Adrenal gland (tissue), 12 donors: ENCODE measurements around the gene OR10H2. TPM values are rescaled to one million over a fixed set of nuclear protein-coding genes. Genes with fewer than 3 reads are reported as not detected.

Source experiments
- DNase-seq, 7 donors: peaks; one replicate each; pipeline ENCODE4 v3.0.0-alpha.2; 2019 to 2020
- H3K27ac ChIP-seq, 5 donors: fragments of 200-600 bp; sonication (generic) in 4 of 5; 1 replicate in 3 of 5; 2 replicates in 2 of 5; pipeline versions ENCODE4 v1.5.1 to v1.8.0; 2016 to 2020; ENCODE audit warnings: mild to moderate bottlenecking in 1 of 5
- H3K27me3 ChIP-seq: fragments of 200-600 bp; 2 replicates; pipeline ENCODE4 v1.8.0; 2021
- H3K36me3 ChIP-seq, 2 donors: fragments of 200-600 bp; replicated peaks in 1 of 2; 1 replicate in 1 of 2; 2 replicates in 1 of 2; pipeline versions ENCODE4 v1.5.1 to v1.8.0; 2018 to 2022
- H3K4me1 ChIP-seq, 2 donors: fragments of 200-600 bp; replicated peaks in 1 of 2; 1 replicate in 1 of 2; 2 replicates in 1 of 2; pipeline versions ENCODE4 v1.5.1 to v1.8.0; 2018 to 2021
- H3K4me3 ChIP-seq, 4 donors: fragments of 200-600 bp; sonication (generic) in 3 of 4; one replicate each; pipeline ENCODE4 v1.5.1; 2016 to 2018
- H3K9me3 ChIP-seq, 3 donors: fragments of 200-600 bp; sonication (generic) in 1 of 3; replicated peaks in 1 of 3; 1 replicate in 2 of 3; 2 replicates in 1 of 3; pipeline versions ENCODE4 v1.5.1 to v1.8.0; 2016 to 2021
- CTCF ChIP-seq, 6 experiments: fragments of 450-650 bp in 4 of 6; fragments of 200-600 bp in 2 of 6; sonication (generic) in 1 of 6; IDR thresholded peaks; 1 replicate in 5 of 6; 2 replicates in 1 of 6; pipeline versions ENCODE4 v1.5.1 to v1.8.0; 2016 to 2021; ENCODE audit warnings: antibody characterized with exemption in 6 of 6, mild to moderate bottlenecking in 2 of 6, moderate library complexity in 1 of 6
- POLR2A ChIP-seq, 2 donors: fragments of 450-650 bp; IDR thresholded peaks; one replicate each; pipeline ENCODE4 v1.6.1; 2017; ENCODE audit warnings: antibody characterized with exemption in 2 of 2, mild to moderate bottlenecking in 2 of 2, moderate library complexity in 1 of 2
- WGBS, 4 donors: extraction: QIAGEN DNeasy Blood & Tissue Kit in 2 of 4; methylation state at CpG; one replicate each; pipeline versions ENCODE4 v1.1.5 to v1.1.7; 2013 to 2017; 5-methylcytosine and 5-hydroxymethylcytosine counted together
- intact Hi-C, 2 donors: fragments of 100-400 bp; cut with DNase I; formaldehyde crosslinking; loops; one replicate each; pipeline versions ENCODE4 v1.14.1 to v1.15.0; 2022 to 2023
- polyA plus RNA-seq, 3 donors: library from polyadenylated mRNA; stranded (reverse); fragments of 200-250 nt in 2 of 3; fragments of 350-450 nt in 1 of 3; fragmentation: Illumina TruSeq in 1 of 3; extraction: RNeasy Lipid Tissue Mini Kit (QIAGEN cat#74804) in 1 of 3; gene quantifications; one replicate each; pipeline ENCODE4 v1.2.3, GENCODE V29; 2013 to 2014
- total RNA-seq, 9 donors: library from RNA; depleted of rRNA in 4 of 9; stranded (reverse); fragments of >200 nt in 4 of 9; fragments of 120-200 nt in 1 of 9; fragmentation: NEBNext Ultra II Directional in 1 of 9; extraction: Animal tissue kit (Norgen Biotek cat#: 25700) in 1 of 9; gene quantifications; one replicate each; pipeline versions ENCODE4 v1.1.0 to v1.2.4, GENCODE V29; 2013 to 2023
- donor health status: healthy with polysubstance abuse.
- donor health status: Bipolar disorder and iron deficiency.
- donor health status: DM: yes; HTN: yes; CAD: no.
- donor health status: DM: no; HTN: no; CAD: no.
- donor health status: DM: no; HTN: no; CAD: no.
- donor health status: DM: yes; HTN: yes; CAD: no.

The OR10H2 gene
- total and polyA plus RNA-seq, 12 donors = not detected

- Histone ChIP-seq H3K4me3 (no peak overlapping the region), H3K36me3 (no peaks in the 10 kb centered on the region), H3K27me3 (peaks cover 15% of the 10 kb centered on the region), H3K27ac (no peak overlapping the region), H3K4me1 (no peaks in the 10 kb centered on the region), H3K9me3 (no peaks in the 10 kb centered on the region)
- intact Hi-C loops = no loop called here
- no peak for TF ChIP-seq CTCF (IDR thresholded peaks at IDR 0.05)
- no peak for TF ChIP-seq POLR2A (IDR thresholded peaks at IDR 0.05)
- DNase-seq = no peak
- 64 to 87% (median 78%) methylated on average over 1 of the region's 1 CpG for WGBS, 4 donors
Observed at GRCh38 chr19:15721268-15721667, 6.6 kb upstream of the OR10H2 start.

DNA sequence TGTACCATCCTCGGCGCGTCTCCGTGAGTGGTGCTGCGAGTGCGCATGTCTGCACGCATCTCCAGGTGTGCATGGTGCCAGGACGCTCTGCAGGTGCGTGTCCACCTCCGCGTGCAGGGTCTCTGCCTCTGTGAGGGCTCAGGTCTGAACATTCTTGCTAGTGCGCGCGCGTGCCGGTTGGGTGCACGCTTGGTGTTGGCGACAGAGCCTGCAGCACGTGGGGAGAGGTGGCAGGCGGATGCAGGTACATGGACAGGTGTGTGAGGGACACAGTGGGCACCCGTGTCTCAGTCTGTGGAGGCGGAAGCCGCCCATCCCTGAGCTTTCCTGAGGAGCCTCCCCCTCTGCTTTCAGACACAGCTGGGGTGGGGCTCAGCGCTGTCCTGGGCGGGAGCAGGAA lies 4.9 kb upstream of the OR10H2 start:
- H3K27ac ChIP-seq = no peak overlapping the region
- no peak overlapping the region for H3K4me3 ChIP-seq
- no peaks in the 10 kb centered on the region for H3K36me3 ChIP-seq
- no peaks in the 10 kb centered on the region for H3K4me1 ChIP-seq
- 16 to 20% (median 17%) methylated on average over 6 to 25 of the region's 25 CpGs for WGBS, 4 donors
- TF ChIP-seq CTCF (IDR thresholded peaks at IDR 0.05) (no peak), POLR2A (IDR thresholded peaks at IDR 0.05) (no peak)
- DNase-seq = no peak
- intact Hi-C loops = no loop called here
- H3K9me3 ChIP-seq = no peaks in the 10 kb centered on the region
- peaks cover 16% of the 10 kb centered on the region for H3K27me3 ChIP-seq

DNA sequence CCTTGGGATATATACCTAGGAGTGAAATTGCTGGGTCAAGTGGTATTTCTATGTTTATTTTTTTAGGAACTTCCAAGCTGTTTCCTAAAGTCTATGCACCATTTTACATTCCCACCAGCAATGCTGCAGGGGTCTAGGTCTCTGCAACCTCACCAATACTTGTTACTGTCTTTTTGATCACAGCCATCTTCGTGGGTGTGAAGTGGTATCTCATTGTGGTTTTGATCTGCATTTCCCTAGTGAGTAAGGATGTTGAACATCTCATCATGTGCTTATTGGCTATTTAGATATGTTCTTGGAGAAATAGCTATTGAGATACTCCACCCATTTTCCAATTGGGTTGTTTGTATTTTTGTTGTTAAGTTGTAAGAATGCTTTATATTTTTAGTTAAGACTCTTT lies 2.7 kb downstream of the OR10H2 start:
- 26 to 59% (median 38%) methylated on average over 1 of the region's 1 CpG for WGBS, 4 donors
- no peak for DNase-seq
- no peak for TF ChIP-seq POLR2A (IDR thresholded peaks at IDR 0.05)
- TF ChIP-seq CTCF (IDR thresholded peaks at IDR 0.05) = no peak
- Histone ChIP-seq H3K4me1 (no peaks in the 10 kb centered on the region), H3K27me3 (peaks cover 3% of the 10 kb centered on the region), H3K9me3 (no peaks in the 10 kb centered on the region), H3K4me3 (no peak overlapping the region), H3K36me3 (no peaks in the 10 kb centered on the region), H3K27ac (no peak overlapping the region)
- intact Hi-C loops = no loop called here

DNA sequence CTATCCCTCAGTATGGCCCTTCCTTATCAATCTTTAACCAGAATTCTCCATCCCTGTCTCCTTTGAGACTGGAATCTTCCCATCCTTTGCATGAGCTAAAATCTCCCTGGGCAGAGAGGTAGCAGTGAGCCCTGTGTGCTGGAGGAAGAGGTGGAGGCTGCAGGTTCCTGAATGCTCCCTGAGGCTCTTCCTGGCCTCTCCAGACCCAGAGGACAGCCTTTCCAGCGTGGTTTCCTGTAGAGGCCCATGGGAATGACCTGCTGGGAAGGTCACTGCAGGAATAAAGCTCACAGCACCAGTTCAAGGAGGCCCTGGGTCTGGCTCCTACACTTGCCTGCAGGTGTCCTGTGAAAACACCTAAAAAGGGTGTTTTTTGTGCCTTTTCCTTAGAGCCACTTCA lies 4.6 kb downstream of the OR10H2 start:
- H3K4me1 ChIP-seq = no peaks in the 10 kb centered on the region
- no peak for DNase-seq
- H3K36me3 ChIP-seq = no peaks in the 10 kb centered on the region
- H3K27ac ChIP-seq = no peak overlapping the region
- H3K27me3 ChIP-seq = no peaks in the 10 kb centered on the region
- H3K4me3 ChIP-seq = no peak overlapping the region
- no peak for TF ChIP-seq POLR2A (IDR thresholded peaks at IDR 0.05)
- H3K9me3 ChIP-seq = no peaks in the 10 kb centered on the region
- 0 to 33% (median 14%) methylated on average over 1 of the region's 1 CpG for WGBS, 4 donors
- intact Hi-C loops = no loop called here

DNA sequence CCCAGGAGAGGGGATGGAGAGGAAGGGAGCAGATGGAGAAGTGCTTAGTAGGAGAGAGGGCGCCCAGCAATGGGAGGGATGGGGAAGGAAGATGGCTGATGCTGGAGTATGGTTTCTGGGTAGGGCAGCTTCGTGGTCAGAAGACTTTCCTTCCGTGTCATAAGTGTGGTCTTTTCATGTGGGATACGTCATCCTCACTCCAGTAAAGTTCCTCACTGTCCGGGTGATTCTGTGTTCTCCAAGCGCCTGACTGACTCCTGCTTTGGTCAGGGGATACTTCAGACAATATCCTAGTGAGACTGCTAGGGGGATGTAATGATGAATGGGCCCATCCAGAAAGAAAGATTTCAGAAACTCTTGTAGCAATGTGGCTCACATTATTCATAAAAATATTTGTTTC lies 6.1 kb downstream of the OR10H2 start:
- no peaks in the 10 kb centered on the region for H3K9me3 ChIP-seq
- H3K4me1 ChIP-seq = no peaks in the 10 kb centered on the region
- DNase-seq = no peak
- H3K4me3 ChIP-seq = no peak overlapping the region
- H3K36me3 ChIP-seq = no peaks in the 10 kb centered on the region
- intact Hi-C loops = no loop called here
- no peaks in the 10 kb centered on the region for H3K27me3 ChIP-seq
- 41 to 62% (median 50%) methylated on average over 6 of the region's 6 CpGs for WGBS, 4 donors
- no peak overlapping the region for H3K27ac ChIP-seq
- TF ChIP-seq CTCF (IDR thresholded peaks at IDR 0.05) (no peak), POLR2A (IDR thresholded peaks at IDR 0.05) (no peak)
